NCI-H82 treated with DMSO at 0.1 percent for 48 hours (cell line): ENCODE measurements around the gene TMEM54.

Source experiments
- DNase-seq: peaks from one replicate; lab custom pipeline; 2025; ENCODE audit not compliant: unreplicated experiment; lab: John Stamatoyannopoulos, UW

Gene TMEM54

GRCh38 chr1:32895325-32896215 lies 5.6 kb downstream of the TMEM54 start:
- DNase-seq: no peak

GRCh38 chr1:32894681-32895080 lies 6.5 kb downstream of the TMEM54 start:
- no peak for DNase-seq

GRCh38 chr1:32894019-32894600 lies 7.1 kb downstream of the TMEM54 start:
- DNase-seq: no peak

GRCh38 chr1:32893198-32894018 lies 7.8 kb downstream of the TMEM54 start:
- DNase-seq: peak; percentile 77

- peak; percentile 71 for DNase-seq
These were observed 8.6 kb downstream of the TMEM54 start for GRCh38 chr1:32892368-32893197.

GRCh38 chr1:32891630-32892029 lies 9.6 kb downstream of the TMEM54 start:
- no peak for DNase-seq

GRCh38 chr1:32891241-32891570 lies 10.0 kb downstream of the TMEM54 start:
- no peak for DNase-seq

- DNase-seq: peak; percentile 51
These were observed 10.5 kb downstream of the TMEM54 start for GRCh38 chr1:32890516-32891240.

GRCh38 chr1:32889731-32890278 lies 11.4 kb downstream of the TMEM54 start:
- DNase-seq: no peak

- no peak for DNase-seq
These were observed 12.3 kb downstream of the TMEM54 start for GRCh38 chr1:32888677-32889420.

GRCh38 chr1:32888134-32888533 lies 13.1 kb downstream of the TMEM54 start:
- DNase-seq: no peak

GRCh38 chr1:32887623-32888022 lies 13.6 kb downstream of the TMEM54 start:
- DNase-seq: no peak

- DNase-seq: no peak
These were observed 14.3 kb downstream of the TMEM54 start for GRCh38 chr1:32886828-32887414.

- DNase-seq: peak; percentile 46
These were observed 15.0 kb downstream of the TMEM54 start, which contains the start of gene HPCA for GRCh38 chr1:32886004-32886827. Gene HPCA, plus strand, starts transcription at chr1:32886491. Its CDS starts 2,408 bp downstream, at chr1:32888899.

GRCh38 chr1:32885676-32886003 lies 15.5 kb downstream of the TMEM54 start:
- DNase-seq: peak; percentile 74

- peak; percentile 83 for DNase-seq
These were observed 16.5 kb downstream of the TMEM54 start for GRCh38 chr1:32884726-32885125.

GRCh38 chr1:32884032-32884372 lies 17.2 kb downstream of the TMEM54 start:
- DNase-seq: no peak
